ENCODE measurements around the gene RHEB.

The RHEB gene

DNA sequence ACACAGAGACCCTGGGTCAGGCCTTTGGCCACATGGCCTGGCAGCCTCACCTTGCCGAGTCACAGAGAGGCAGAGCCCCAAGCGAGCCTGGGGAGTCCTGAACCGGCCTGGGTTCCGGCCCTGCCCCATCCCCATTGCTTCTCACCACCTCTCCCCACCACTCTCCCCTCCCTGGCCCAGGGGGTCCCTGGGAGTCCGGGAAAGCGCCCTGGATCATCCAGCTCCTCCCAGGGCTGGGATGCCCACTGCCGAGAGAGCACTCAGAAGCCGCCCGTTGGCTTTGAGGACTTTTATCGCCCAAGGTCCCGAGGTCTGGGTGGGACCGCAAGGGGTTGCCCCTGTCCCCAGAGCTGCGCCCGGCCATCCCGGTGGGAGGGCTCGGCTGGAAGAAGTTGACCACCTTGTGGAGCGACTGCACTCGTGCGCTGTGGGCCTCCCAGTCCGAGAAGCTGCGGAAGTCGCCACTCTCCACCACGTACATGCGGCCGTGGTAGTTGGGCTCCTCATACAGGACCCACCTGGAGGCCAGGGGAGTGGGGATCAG lies 87.9 kb downstream of the RHEB start:
- no peak for DNase-seq (ENCODE audit: low read depth)

DNA sequence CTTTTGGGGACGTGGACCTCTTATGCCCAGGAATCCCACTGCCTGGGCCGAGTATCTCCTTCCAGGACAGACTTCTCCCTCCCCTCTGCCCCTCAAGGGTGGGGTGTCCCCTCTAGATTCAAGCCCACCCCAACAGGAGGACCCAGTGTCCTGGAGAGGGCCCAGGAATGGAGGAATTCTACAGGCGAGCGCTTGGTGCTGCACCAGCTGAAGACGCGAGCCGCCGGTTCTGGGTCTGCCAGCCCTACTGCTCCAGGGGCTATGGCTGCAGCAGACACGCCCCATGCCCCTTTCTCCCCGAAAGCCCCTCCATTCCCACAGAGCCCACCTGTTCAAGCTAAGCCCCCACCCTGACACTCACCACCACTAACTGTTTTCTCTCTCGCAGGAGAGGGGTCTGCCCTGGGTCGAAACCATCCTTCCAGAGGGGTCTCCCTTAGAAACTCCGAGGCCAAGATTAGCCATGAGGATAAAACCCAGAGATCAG lies 88.4 kb downstream of the RHEB start:
- no peak for DNase-seq (ENCODE audit: low read depth)

DNA sequence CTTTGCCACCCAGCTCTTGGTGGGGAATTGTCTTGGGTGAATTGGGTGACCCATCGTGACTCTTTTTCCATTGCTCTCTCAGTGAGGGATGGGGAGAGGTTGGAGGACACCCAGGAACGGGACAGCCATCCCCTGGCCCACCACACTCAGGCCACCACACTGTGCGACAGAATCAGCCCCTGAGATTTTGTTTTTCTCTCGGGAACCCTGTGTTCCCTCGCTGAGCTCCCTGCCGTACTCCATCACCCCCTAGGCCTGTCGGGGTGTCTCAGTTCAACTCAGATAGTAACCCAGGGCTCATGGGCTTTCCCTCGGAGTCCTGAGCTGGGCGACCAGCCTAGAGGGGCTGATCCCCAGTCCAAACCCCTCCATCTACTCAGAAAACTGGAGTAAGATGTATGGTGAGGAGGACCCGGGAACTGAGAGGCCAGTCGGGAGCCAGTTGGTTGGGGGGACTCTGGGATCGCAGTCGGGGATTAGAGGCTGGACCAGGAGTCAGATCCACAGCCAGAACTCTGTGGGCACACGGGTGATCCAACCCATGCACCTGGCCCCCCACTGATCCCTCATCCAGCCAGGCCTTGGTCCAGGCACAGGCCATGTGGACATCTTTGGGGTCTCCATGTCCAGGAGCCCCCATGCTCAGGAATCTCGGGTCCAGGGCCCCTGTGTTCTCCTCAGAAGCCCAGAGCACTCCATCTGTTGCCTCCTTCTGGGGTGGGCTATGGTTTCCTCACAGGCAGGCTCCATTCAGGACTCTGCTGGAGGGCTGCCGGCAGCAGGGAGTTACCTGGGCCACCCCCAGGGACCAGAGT lies 89.1 kb downstream of the RHEB start:
- DNase-seq (ENCODE audit: low read depth) = no peak

DNA sequence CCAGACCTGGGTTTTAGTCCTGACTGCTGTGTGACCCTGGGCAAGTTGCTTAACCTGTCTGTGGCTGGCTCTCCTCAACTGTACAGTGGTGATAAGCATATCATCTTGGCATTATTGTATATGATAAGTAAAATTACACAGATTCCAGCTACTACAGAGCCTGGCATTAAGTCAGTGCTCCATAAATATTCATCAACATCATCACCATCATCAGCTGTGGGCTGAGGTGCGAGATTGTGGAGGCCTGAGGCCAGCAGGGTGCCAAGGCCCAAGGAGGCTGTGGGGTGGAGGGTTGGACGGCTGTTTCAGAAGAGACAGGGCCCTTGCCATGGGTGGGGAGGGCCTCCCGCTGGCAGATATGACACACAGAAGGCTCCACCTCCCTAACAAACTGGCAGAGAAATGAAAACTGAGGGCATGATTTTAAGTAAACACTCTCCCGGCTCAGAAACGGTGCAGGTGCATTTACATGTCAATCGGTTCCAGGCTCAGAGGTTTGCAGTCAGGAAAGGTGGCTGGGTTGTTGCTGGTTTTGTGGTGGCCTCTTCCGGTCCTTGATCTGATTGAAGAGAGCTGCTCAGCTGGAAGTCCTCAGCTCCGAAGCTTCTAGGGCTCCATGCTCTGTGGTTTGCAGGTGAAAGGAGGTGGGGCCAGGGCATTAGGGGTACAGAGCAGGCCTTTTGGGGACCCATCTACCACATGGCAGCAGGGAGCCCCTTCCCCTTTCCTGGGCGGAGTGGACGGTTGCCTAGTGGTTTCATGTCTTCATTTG lies 89.9 kb downstream of the RHEB start:
- DNase-seq (ENCODE audit: low read depth) = no peak

DNA sequence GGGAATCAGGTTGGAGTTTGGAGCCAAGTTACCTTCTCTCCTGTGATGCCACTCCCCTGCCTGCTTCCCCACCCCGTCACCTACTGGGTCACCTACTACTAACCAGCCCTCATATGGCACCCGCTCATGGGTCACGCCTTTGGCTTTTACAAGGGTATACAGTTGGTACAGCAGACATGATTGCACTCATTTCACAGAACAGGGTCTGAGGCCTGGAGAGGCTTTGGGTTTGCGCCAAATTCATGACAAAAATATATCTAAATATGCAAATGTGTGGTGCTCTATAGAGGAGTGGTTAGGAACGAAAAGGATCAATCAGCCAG lies 90.5 kb downstream of the RHEB start:
- DNase-seq (ENCODE audit: low read depth) = no peak

DNA sequence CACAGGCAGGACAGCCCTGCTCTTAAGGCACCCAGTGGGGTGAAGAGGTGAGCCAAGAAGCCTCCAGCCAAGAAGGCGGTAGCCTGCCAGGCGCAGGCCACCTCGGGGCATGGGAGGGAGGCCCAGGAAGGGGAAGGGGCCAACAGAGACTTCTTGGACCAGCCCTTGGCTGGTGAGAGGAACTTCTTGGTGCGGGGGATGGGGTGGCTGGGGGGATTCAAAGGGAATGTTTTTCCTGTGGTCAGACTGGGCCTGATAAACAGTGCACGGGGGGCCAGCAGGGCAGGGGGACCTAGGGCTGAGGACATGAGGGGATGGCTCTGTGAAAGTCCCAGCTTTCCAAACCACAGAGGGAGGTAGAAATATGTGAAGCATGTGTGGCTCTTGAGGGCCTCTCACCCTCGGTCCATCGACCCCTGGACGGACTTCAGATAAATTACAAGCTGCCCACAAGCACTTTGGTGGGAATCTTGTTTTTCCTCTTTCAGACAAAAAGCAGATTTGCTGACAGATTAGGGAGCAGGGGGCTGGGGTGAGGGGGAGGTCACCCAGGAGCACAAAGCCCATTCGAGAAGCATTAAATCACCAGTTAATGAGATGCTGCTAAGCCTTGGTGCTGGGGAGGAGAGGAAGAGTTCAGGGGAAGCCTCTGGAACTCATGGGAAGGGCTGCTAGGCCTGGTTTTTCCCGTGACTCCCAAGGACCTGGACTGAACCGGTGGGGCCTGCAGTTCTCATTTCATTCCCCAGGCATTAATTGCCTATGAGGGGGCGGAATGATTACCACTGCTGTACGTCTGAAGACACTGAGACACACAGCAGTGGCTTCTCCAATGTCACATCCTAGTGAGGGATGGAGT lies 91.1 kb downstream of the RHEB start:
- no peak for DNase-seq (ENCODE audit: low read depth)

DNA sequence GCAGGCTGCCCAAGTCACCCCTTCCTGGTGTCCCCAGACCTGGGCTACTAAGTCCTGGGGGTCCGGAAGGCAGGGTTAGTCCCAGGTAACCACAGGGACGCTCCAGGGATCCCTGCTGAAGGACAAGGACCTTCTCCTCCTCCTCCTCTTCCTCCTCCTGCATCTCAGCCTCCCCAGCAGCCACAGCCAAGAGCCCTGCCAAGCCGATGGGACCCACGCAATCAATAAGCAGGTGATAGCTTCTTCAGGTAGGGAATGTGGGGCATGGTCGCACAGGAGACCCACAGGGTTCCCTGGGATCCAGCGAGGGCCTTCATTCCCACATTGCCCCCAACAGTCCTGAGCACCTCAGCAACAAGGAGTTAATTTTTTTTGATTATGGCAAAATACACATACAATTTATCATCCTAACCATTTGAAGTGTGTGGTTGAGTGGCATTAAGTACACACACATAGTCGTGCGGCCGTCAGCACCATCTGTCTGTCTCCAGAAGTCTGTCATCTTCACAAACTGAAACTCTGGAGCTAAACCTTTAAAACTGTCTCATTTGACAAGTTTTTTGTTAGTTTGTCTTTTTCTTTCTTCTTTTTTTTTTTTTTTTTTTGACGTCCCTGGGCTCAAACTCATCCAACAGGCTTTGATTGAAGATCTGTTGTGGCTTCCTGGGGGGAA lies 91.9 kb downstream of the RHEB start:
- DNase-seq (ENCODE audit: low read depth) = no peak

DNA sequence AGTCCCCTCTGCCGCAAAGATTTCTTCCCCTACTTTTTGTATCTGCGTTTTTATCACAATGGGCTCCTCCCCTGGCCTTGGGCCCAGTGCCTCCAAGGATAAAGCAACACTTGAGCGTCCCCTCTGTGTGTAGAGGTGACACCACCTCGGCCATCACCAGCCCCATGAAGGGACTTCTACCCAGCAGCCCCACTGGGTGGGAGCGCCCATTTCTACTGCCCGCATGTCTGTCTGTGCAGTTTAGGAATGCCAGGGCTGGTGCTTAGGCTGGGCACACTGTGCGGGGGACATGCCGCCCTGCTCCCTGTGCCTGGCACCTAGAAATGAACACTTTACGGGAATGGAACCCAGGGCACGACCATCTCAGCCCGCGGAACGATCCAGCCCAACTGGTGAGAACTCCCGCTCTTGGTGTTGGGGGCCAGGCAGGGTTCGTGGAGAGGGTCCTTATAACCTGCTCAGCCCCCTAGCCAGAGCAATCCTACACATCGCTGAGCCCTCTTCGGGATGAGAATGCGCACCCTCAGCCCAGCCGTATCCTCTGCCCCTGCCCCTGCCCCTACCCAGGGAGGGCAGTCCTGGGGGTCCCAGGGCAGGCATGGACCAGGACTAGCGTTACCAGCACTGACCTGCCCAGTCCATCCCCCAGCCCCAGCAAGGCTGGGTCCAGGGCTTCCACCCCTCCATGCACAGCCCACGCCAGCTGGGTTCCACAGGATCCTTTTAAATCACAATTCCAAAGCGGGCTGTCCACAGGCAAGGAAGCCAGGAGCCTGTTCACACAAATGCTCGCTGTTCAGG lies 92.6 kb downstream of the RHEB start:
- no peak for DNase-seq (ENCODE audit: low read depth)

DNA sequence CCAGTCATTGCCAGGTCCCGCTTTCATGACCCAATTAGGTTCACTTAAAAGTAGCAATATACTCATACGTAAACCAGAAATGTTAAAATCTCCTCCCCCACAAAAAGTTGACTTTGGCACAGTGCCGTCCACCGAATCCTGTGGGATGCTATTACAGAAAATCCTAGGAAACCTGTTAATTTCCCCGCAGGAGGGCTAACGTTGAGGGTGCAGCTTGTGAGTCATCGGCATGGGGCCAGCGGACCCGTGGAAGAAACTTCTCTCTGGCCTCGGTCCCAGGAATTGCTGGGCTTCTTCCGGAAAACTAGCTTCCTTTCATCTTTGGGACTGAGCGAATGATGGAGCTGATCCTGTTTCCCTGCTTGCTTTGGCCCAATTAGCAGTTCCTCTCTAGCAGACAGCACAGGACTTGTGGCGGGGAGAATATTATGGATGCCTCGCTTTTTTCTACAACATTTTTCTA lies 93.2 kb downstream of the RHEB start:
- no peak for DNase-seq (ENCODE audit: low read depth)

DNA sequence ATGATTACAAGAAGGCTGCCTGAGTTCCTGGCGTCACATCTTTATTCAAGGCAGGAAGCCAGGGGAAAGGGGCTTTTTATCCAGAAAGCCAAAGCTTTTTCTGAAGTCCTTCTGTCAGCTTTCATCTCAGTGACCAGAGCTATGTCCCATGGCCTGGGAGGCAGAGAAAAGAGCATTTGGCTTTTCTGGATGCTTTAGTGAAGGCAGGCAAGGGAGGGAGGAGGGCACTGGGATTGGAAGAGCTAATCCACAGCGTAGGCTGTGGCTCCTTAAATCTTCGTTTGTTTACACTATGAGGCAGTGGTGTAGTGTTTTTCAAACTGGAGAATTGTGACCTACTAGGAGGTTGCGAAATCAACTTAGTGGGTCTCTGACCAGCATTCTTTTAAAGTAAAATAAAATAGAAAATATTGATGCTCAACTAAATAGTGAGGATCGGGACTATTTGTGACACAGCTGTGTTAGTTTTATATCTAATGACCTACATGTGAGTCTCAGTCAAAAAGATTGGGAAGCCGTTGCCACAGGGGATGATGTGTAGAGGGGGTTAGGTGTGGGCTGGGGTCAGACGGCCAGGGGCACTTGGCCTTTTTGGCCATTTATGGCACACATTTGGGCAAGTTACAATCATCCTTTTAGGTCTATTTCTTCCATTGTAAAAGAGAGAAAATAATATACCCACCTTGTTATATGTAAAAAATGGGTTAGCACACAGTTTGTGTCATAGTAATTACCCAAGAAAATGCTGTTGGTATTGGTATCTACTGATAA lies 93.8 kb downstream of the RHEB start:
- no peak for DNase-seq (ENCODE audit: low read depth)

DNA sequence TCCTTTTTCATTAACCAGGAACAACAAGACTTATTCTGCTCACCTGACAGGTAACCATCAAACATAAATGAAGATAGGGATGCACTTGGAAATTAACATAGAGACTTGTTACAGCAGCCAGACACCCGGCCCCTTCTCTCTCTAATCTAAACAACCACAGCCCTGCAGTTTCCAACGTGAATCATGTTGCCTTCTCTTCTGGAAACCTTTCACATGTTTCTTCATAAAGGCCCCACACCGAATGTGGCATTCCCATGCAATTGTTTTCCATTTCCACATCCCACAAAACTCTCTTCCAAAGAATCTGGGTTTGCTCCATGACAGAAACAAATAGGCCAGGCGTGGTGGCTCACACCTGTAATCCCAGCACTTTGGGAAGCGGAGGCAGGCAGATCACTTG lies 94.9 kb downstream of the RHEB start:
- DNase-seq (ENCODE audit: low read depth) = no peak

DNA sequence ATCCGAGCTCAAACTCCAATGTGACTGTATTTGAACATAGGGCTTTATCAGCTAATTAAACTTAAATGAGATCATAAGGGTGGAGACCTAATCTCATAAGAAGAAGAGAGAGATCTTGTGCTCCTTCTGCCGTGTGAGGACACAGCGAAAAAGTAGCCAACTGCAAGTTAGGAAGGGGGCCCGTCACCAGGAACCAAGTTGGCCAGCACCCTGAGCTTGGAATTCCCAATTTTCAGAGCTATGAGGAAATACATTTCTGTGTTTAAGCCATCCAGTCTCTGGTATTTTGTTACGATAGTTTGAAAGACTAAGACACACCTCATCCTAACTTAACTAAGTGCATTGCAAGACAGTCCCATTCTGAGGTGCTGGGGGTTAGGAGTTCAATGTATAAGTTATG lies 95.8 kb downstream of the RHEB start:
- DNase-seq (ENCODE audit: low read depth) = no peak

DNA sequence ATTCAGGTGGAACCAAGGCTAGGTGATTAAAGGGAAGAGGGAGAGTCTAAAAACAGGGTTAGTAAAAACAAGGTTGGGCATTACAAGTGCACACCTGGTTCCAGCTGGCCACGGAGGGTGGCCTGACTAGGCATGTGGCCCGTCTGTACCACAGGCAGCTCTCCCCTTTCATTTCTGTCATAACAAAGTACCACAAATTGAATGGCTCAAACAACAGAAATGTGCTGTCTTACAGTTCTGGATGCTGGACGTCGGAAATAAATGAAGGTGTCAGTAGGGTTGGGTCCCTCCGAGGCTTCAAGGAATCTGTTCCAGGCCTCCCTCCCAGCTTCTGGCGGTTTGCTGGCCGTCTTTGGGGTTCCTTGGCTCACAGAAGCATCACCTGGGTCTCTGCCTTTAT lies 96.5 kb downstream of the RHEB start:
- no peak for DNase-seq (ENCODE audit: low read depth)

DNA sequence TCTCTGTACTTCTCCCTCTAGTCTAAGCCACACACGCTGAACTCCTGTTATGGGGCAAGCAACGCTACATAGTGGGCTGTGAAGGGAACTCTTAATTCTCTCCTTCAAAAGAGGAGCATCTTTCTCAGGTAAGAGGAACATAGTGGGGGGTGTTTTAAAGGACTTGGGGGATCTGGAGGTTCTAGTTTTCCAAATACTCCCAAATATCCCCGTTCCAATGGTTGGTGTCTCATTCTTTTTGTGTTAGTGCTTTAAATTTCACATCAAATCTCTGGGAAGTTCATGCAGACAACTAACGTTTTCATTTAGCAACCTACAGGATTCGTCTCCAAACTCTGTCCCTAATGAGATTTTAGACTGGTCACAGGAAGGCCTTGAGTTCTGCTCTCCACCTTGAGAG lies 97.5 kb downstream of the RHEB start:
- no peak for DNase-seq (ENCODE audit: low read depth)

DNA sequence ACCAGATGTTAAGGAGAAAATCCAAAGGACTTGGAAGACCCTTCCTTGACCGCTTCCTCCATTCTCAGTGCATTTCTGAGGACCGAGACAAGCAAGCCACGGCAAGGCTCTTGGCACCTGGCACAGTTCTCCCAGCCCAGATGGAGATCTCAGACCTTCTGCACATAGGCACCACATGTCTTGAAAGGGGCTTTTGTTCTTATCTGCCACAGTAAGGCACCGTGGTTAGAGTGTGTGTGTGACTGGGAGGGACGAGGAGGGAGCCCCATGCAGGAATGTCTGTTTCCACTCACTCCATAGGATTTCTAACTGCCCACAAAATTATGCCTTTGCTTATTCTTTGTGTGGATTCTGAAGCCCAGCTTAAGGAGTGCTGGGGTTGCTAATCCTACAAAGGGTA lies 99.6 kb downstream of the RHEB start:
- DNase-seq (ENCODE audit: low read depth) = no peak

DNA sequence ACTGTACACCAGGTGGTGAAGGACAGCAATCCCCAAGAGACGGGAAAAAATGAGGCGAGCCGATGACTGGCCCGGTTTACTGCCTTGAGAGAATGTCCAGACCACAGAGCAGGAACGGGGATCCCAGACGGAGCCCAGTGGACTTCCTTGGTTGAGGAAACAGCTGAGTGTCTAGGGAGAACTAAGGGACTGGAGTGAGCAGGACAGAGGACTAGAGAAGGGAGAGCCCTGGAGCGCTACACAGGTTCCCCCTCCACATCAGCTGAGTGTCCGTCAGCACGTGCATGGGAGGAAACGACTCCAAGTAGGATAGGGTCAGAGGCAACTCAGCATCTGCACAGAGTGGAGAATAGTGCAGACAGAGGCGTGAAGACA lies 102.8 kb downstream of the RHEB start:
- DNase-seq (ENCODE audit: low read depth) = no peak

DNA sequence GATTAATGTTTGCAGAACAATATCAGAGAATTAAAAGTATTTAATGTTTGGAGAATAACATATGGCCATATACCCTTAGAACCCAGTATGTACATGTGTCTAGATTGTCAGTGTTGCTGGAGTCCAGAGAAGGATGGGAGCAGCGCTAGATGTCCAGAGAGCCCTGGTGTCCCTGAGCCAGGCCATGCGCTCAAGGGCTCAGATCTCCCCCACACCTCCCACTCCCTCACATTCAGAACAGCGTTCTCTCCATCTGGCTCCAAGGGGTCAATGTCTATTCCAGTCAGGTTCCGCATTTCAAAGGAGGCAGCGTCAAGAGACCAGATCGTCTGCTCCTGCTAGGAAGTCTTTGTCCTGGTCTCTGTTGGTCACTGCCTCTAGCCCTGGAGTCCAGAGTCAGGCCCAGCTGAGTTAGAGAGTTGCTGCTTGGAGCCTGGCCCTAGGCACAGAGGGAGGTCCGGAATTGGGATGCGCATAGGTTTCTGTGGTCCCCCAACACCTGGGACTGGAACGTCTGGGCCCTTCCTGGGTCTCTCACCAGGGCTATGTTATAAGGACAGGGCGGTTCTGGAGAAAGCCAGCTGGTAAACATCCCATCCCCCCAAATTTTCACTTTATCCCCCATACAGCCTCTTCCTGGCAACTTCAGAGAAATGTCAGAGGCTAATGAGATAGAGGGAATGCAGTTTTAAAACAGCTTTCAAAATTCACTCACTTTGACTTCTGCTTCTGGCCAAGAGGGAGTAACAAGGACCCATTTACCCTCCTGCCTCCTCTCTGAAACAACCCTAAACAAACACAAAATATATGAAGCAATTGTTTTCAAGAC lies 103.4 kb downstream of the RHEB start:
- DNase-seq (ENCODE audit: low read depth) = no peak
